Spleen (tissue), 11 donors: ENCODE measurements around the gene HSD11B1L. TPM values are rescaled to one million over a fixed set of nuclear protein-coding genes. Genes with fewer than 3 reads are reported as not detected.

ENCODE experiments used
- DNase-seq: peaks from one replicate; pipeline ENCODE4 v3.0.0-alpha.2; 2020
- H3K27ac ChIP-seq, 8 donors: fragments of 200-600 bp; sonication (generic) in 7 of 8; 1 replicate in 4 of 8; 2 replicates in 4 of 8; pipeline versions ENCODE4 v1.5.0 to v1.8.0; 2016 to 2021; ENCODE audit warnings: inconsistent platforms in 4 of 8, mild to moderate bottlenecking in 4 of 8, moderate library complexity in 1 of 8
- H3K27me3 ChIP-seq, 7 donors: fragments of 200-600 bp; sonication (generic) in 6 of 7; replicated peaks in 1 of 7; 1 replicate in 4 of 7; 2 replicates in 3 of 7; pipeline versions ENCODE4 v1.5.0 to v1.8.0; 2016 to 2021; ENCODE audit warnings: inconsistent platforms in 3 of 7, mild to moderate bottlenecking in 1 of 7
- H3K36me3 ChIP-seq, 6 donors: fragments of 200-600 bp; sonication (generic) in 5 of 6; 1 replicate in 4 of 6; 2 replicates in 2 of 6; pipeline versions ENCODE4 v1.5.0 to v1.8.0; 2016 to 2021; ENCODE audit warnings: inconsistent platforms in 2 of 6
- H3K4me1 ChIP-seq, 6 donors: fragments of 200-600 bp; sonication (generic) in 5 of 6; 1 replicate in 3 of 6; 2 replicates in 3 of 6; pipeline versions ENCODE4 v1.5.0 to v1.8.0; 2016 to 2021; ENCODE audit warnings: inconsistent platforms in 3 of 6
- H3K4me3 ChIP-seq, 8 donors: fragments of 200-600 bp; sonication (generic) in 7 of 8; 1 replicate in 4 of 8; 2 replicates in 4 of 8; pipeline versions ENCODE4 v1.5.0 to v1.8.0; 2016 to 2021; ENCODE audit warnings: inconsistent platforms in 4 of 8, mild to moderate bottlenecking in 4 of 8, moderate library complexity in 2 of 8
- H3K9me3 ChIP-seq, 8 donors: fragments of 200-600 bp; sonication (generic) in 7 of 8; 1 replicate in 4 of 8; 2 replicates in 4 of 8; pipeline versions ENCODE4 v1.5.0 to v1.8.0; 2016 to 2021; ENCODE audit warnings: inconsistent platforms in 4 of 8
- CTCF ChIP-seq, 11 experiments: fragments of 200-600 bp in 7 of 11; fragments of 450-650 bp in 4 of 11; sonication (generic) in 4 of 11; IDR thresholded peaks in 8 of 11; conservative IDR thresholded peaks in 3 of 11; 1 replicate in 7 of 11; 2 replicates in 4 of 11; pipeline versions ENCODE4 v1.4.0 to v1.8.0; 2016 to 2021; ENCODE audit warnings: antibody characterized with exemption in 11 of 11, inconsistent platforms in 4 of 11, mild to moderate bottlenecking in 1 of 11
- POLR2A ChIP-seq, 3 donors: fragments of 450-650 bp; IDR thresholded peaks; one replicate each; pipeline ENCODE4 v1.5.1; 2017; ENCODE audit warnings: antibody characterized with exemption in 3 of 3, mild to moderate bottlenecking in 1 of 3
- POLR2AphosphoS5 ChIP-seq, 3 donors: sonication (generic); formaldehyde crosslinking; IDR thresholded peaks; one replicate each; pipeline ENCODE4 v1.5.1; 2017; ENCODE audit warnings: antibody characterized with exemption in 3 of 3
- WGBS, 5 donors: extraction: QIAGEN DNeasy Blood & Tissue Kit in 3 of 5; methylation state at CpG; one replicate each; pipeline versions ENCODE4 v1.1.5 to v1.1.7; 2013 to 2018; 5-methylcytosine and 5-hydroxymethylcytosine counted together
- intact Hi-C: fragments of 100-400 bp; cut with DNase I; formaldehyde crosslinking; loops from one replicate; pipeline ENCODE4 v1.15.0; 2023; ENCODE audit warnings: low total_unique reads
- polyA plus RNA-seq, 3 donors: library from polyadenylated mRNA; stranded (reverse); fragments of 200-250 nt; gene quantifications; one replicate each; pipeline ENCODE4 v1.2.1, GENCODE V29; 2013
- total RNA-seq, 7 donors: library from RNA; depleted of rRNA in 3 of 7; stranded (reverse); fragments of >200 nt in 3 of 7; fragmentation: NEBNext Ultra II Directional in 4 of 7; extraction: Animal tissue kit (Norgen Biotek cat#: 25700) in 4 of 7; gene quantifications; one replicate each; pipeline versions ENCODE4 v1.1.0 to v1.2.1, GENCODE V29; 2016 to 2021
- donor health status: healthy with polysubstance abuse.
- donor health status: DM: no; HTN: no; CAD: no; lungs with moderate emphysema.
- donor health status: DM: no; HTN: no; CAD: no.
- donor health status: Bipolar disorder and iron deficiency.
- donor health status: healthy.
- donor health status: DM: no; HTN: no; CAD: no.
- donor health status: DM: yes; HTN: yes; CAD: no.

The HSD11B1L gene
- total and polyA plus RNA-seq, 10 donors = 1.9 to 8.8 (median 3.6) TPM

DNA sequence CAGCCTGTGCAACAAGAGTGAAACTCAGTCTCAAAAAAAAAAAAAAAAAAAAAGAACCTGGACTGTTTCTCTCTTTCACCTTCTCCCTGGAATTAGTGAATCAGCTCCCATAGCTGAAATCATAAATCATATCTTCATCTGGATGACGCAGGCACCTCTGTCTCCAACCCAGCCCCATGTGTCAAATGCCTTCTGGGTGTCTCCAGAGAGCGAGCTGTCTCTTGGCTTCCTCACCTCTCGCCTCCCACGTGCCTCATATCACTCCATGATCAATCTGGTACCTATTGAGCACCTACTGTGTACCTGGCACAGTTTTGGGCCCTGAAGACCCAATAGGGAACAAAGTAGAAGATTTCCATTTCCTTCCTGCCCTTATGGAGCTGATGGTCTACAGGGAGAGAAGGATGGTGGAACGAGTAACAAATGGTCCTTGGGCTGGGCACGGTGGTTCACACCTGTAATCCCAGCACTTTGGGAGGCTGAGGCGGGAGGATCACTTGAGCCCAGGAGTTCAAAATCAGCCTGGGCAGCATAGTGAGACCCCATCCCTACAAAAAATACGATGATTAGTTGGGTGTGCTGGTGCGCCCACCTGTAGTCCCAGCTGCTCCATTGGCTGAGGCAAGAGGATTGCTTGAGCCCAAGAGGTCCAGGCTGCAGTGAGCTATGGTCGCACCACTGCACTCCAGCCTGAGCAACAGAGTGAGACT lies 2.5 kb downstream of the HSD11B1L start:
- intact Hi-C loops = no loop called here
- no peak overlapping the region for H3K27ac ChIP-seq

GRCh38 chr19:5684694-5685430 lies 4.0 kb downstream of the HSD11B1L start:
- intact Hi-C loops = no loop called here
- H3K36me3 ChIP-seq = no peaks in the 10 kb centered on the region
- peaks cover 12 to 54% (median 33%) of the 10 kb centered on the region in 6 donors for H3K4me1 ChIP-seq
- 83 to 91% (median 86%) methylated on average over 15 to 22 of the region's 22 CpGs for WGBS, 5 donors
- no peak for TF ChIP-seq POLR2AphosphoS5 (IDR thresholded peaks at IDR 0.05)
- no peak for TF ChIP-seq POLR2A (IDR thresholded peaks at IDR 0.05)
- TF ChIP-seq CTCF (IDR thresholded peaks at IDR 0.05 in 8 of 11, conservative IDR thresholded peaks at IDR 0.05 in 3 of 11) = no peak
- H3K27ac ChIP-seq = no peak overlapping the region
- H3K27me3 ChIP-seq = no peaks in the 10 kb centered on the region
- no peak overlapping the region for H3K4me3 ChIP-seq
- no peak for DNase-seq
- H3K9me3 ChIP-seq = no peaks in the 10 kb centered on the region

More for the DNA sequence above, 2.5 kb downstream of the HSD11B1L start:
- DNase-seq = no peak
- WGBS, 5 donors = 91 to 95% (median 92%) methylated on average over 10 of the region's 10 CpGs
- Histone ChIP-seq H3K27me3 (no peaks in the 10 kb centered on the region), H3K4me3 (no peak overlapping the region), H3K36me3 (peaks cover 0 to 6% (median under 1%) of the 10 kb centered on the region in 6 donors), H3K4me1 (peaks cover 19 to 55% (median 39%) of the 10 kb centered on the region in 6 donors), H3K9me3 (no peaks in the 10 kb centered on the region)
- no peak for TF ChIP-seq POLR2AphosphoS5 (IDR thresholded peaks at IDR 0.05)
- TF ChIP-seq POLR2A (IDR thresholded peaks at IDR 0.05) = no peak
- no peak for TF ChIP-seq CTCF (IDR thresholded peaks at IDR 0.05 in 8 of 11, conservative IDR thresholded peaks at IDR 0.05 in 3 of 11)

DNA sequence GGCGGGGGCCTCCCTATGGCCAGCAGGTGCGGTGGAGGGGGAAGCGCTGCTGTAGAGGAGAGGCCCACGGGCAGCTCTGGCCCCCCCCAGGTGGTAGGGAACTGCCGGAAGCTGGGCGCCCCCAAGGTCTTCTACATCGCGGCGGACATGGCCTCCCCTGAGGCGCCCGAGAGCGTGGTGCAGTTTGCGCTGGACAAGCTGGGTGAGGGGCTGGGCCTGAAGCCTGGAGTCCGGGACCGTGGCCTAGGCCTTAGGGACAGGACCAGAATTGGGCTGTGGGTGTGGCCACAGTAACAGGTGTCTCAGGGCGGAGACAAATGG lies 5.5 kb downstream of the HSD11B1L start:
- H3K27ac ChIP-seq = peak overlapping the region; percentile 67 to 95 (median 91)
- intact Hi-C loops = no loop called here
- H3K4me3 ChIP-seq = peak overlapping the region in 7 of 8 donors; percentile 62 to 91 (median 71)
- peaks cover 0 to 1% (median 0%) of the 10 kb centered on the region in 6 donors for H3K36me3 ChIP-seq
- 5 to 31% (median 8%) methylated on average over 11 to 16 of the region's 16 CpGs for WGBS, 5 donors
- no peaks in the 10 kb centered on the region for H3K27me3 ChIP-seq
- no peak for DNase-seq
- H3K9me3 ChIP-seq = no peaks in the 10 kb centered on the region
- peaks cover 8 to 55% (median 35%) of the 10 kb centered on the region in 6 donors for H3K4me1 ChIP-seq
- TF ChIP-seq POLR2AphosphoS5 (IDR thresholded peaks at IDR 0.05) (no peak), POLR2A (IDR thresholded peaks at IDR 0.05) (no peak), CTCF (IDR thresholded peaks at IDR 0.05 in 8 of 11, conservative IDR thresholded peaks at IDR 0.05 in 3 of 11) (no peak)
